Fibroblast of skin of right biceps (primary cell): ENCODE results near the gene TENM3.

Source experiments
- DNase-seq: peaks from one replicate; pipeline ENCODE4 v3.0.0-alpha.2; 2013

TENM3 gene

GRCh38 chr4:182291597-182292270, 48.5 kb downstream of the TENM3 start:
- no peak for DNase-seq

DNA sequence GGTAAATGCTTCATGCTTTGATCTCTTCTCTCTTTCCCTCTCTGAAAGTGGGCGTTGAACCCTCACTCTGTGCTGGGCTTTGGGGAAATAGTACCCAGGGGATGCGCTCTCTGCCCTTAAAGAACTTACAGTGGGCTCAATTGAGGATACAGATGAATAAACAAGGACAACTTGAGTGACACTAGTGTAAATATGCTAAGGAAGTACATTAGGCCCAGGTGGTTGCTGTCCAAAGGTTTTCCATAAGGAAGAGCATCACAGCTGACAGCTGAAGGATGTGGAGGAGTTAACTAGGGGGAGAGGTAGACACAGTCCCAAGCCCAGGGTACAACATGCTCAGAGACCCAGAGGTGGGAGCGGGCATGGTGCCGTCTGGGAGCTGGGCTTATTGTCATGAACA, 49.4 kb downstream of the TENM3 start:
- no peak for DNase-seq

DNA sequence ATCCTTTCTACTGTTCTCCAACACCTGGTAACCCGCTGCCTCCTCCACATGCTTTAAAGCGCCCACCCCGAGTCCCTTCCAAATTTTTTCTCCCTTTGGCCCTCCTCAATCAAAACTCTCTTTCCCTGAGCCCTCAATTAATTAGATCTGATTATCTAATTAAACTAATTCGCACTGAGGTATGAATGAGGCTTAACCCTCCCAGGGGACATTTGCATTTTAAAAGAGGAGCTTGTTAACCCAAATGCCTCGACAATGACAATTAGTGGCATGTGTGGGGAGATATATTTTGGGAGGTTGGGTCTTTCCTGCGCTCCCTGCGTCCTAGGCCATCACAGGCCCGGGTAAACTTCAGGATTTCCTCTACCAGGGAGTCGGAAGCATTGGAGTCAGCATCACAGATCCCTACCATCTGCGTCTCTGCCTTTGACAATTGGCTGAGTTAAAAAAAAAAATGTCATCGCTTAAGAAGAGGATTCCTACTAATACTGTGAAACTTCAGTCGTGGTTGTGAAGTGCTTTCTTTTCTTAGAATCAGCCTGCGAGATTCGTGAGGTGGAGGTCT, 50.6 kb downstream of the TENM3 start:
- DNase-seq = no peak

DNA sequence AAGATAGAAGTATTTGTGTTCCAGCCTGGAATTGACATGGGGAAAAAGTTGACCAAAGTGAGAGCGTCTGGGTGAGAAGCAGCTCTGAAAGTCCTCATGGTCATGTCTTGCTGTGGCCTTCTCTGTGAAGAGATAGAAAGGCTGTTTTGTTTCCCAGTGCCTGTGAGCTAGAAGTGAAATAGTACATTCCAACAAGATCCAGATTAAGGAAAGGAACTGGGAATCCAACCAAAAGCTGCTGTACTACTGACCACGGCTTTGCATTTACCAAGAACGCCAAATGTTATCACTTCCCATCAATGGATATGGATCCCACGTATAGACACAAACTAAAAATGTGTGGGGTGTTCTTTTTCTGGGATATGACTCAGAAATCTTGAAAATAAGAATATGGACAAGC, 51.2 kb downstream of the TENM3 start:
- DNase-seq = peak; percentile 53

DNA sequence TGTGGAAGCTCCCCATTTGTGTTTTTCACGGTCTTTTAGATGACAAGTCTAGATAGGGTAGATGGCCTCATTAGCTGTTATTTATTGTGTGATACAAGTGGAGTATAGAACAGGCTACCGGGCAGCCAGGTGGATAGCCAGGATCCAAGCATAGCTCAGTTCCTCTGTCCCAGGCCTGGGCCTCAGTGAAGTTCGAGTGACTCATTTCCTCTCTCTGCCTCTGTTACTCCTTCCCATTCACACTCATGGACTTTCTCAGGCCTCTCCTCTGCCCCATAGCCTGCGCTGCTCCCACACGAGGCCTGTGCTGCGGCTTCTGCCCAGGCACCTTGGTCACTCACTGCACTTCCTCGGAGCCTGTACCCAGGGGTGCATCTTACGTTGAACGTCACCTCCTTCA, 54.5 kb downstream of the TENM3 start:
- DNase-seq = peak; percentile 53

DNA sequence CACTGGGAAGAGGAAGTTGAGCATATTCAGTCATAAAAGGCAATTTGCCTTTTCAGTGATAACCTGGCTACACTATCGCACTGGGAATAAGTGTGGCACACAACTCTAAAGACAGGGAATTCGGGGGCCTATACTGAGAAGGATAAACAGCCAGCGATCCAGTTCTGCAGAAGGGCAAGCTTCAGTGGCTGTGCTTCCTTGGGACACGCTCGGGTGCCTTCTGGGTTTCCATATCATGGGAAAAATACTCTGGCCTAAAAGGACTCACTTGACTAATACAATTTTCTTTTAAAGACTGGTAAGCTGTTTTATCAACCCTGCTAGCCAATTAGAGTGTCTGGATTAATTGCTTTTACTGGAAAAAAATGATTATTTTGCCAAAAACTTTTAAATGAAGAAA, 58.5 kb downstream of the TENM3 start:
- no peak for DNase-seq

- no peak for DNase-seq
These were observed 60.6 kb downstream of the TENM3 start for GRCh38 chr4:182303847-182304246.

GRCh38 chr4:182306792-182307507, 63.7 kb downstream of the TENM3 start:
- peak; percentile 67 for DNase-seq

DNA sequence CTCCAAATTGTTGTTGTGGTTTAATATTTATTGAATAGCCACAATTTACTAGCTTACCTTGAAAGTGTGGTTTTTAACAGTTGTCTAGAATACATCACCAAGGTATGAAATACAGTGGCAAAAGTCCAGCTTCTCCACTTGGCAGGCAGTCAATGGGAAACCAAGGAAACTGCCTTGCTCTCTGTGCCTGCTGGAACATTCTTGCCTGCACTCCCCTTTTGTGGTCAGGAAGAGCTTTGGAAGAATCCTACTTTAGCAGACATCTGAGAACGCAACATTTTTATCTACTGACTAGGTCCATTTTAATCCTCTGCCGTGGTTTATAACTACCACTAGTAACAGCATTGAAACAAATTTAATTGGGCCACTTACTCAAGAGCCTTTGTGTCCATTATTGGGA, 64.5 kb downstream of the TENM3 start:
- DNase-seq = peak; percentile 99

GRCh38 chr4:182309877-182310276, 66.7 kb downstream of the TENM3 start:
- no peak for DNase-seq

- no peak for DNase-seq
These were observed 67.1 kb downstream of the TENM3 start for GRCh38 chr4:182310316-182310715.

GRCh38 chr4:182310962-182311361, 67.8 kb downstream of the TENM3 start:
- no peak for DNase-seq

DNA sequence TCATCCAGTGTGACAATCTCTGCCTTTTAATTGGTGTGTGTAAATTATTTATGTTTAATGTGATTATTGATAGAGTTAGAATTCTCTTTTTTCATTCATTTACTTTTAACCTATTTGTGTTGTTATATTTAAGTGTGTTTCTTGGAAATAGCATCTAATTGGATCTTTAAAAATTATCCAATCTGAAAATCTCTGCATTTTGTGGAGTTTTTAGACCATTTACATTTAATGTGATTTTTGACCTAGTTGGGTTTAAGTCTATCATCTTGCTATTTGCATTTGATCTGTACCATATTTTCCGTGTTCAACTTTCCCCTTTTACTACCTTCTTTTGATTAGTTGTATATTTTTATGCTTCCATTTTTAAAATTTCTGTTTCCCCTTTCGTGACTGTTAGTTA, 71.3 kb downstream of the TENM3 start:
- DNase-seq = no peak

DNA sequence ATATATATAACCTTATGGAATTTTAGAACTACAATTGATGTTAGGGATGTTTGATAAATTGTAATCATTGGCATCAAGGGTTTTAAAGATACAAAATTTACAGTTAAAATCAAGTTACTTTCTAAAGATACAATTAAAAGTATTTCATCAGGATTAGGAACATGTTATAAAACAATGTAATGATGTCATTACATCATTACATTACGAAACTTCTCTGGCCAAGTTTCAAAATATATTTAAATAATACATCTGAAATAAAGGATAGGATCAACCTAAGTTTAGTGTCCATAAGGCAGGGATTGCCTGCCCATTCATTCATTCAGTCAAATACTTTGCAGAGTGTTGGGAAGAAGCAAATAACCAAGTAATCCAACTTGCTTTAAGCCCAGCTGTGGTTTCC, 75.1 kb downstream of the TENM3 start:
- no peak for DNase-seq

DNA sequence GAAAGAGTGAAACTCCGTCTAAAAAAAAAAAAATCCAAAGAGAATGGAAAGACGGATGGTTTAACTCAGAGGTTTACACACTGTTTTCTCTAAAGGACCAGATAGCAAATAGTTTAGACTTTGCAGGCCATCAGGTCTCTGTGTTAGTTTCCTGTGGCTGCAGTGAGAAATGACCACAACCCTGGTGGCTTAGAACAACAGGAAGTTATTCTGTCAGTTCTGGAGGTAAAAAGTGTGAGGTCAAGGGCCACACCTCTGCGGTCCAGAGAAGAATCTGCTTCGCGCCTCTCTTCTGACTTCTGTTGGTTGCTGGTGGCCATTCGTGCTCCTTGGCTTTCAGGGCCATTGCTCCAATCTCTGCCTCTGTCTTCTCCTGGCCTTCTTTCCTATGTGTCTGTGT, 76.9 kb downstream of the TENM3 start:
- no peak for DNase-seq

- no peak for DNase-seq
These were observed 77.4 kb downstream of the TENM3 start for GRCh38 chr4:182320580-182320979.

DNA sequence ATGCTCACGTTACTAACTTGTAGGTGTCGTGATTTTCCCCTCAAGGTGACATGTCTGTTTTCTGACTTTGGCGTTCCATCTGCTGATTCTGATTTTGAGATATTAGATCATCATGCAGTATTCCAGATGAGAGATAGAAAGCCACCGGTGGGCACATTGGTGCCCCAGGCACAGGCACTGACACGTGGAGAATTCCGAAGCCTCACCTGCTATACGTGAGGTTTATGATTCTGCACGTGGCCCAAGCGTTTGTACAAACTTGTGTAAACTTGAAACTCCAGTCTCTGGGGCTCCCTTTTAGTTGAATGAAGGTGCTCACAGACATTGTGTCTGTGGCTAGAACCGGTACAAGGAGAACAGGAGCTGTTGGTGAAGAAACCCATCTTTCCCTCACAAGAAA, 81.1 kb downstream of the TENM3 start:
- DNase-seq = no peak

GRCh38 chr4:182325397-182325796, 82.2 kb downstream of the TENM3 start:
- DNase-seq = no peak

DNA sequence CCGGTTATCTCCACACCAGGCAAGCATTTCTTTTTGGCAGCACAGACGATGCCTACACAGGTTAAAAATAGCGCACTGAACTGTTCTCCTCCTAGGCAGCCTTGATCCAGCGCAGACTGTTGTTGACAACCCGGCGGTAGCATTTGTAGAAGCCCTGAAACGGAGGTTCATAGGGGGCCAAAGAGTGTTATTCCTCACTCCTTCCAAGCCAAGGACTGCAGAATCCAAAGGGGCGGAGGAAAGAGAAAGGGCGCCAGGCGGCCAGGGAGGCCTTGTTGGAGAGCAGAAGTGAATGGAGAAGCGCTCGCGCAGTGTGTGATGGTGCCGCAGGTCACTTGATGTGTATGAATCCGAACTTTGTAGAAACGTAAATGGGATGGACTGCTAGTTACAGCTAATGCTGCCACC, 82.7 kb downstream of the TENM3 start:
- no peak for DNase-seq

DNA sequence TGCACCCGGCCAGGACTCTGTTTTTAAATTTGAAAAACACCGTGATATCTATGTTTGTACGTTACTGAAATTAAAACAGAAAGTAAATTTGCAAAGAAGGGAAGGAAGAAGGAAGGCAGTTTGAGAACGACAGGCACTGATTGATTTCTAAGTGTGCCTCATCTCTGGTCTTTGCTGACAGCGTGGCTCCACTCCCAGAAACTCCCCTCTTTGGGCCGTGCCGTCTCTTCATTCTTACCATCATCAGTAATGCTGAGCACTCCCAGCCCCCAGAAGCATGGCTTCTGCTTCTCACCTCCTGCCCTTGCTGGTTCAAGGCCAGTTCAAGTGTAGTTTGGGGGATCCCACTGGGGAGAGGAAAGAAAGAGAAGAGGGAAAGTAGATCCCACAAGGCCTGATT, 85.3 kb downstream of the TENM3 start:
- DNase-seq = no peak

- DNase-seq = peak; percentile 25
These were observed 94.2 kb downstream of the TENM3 start for GRCh38 chr4:182337366-182337765.

DNA sequence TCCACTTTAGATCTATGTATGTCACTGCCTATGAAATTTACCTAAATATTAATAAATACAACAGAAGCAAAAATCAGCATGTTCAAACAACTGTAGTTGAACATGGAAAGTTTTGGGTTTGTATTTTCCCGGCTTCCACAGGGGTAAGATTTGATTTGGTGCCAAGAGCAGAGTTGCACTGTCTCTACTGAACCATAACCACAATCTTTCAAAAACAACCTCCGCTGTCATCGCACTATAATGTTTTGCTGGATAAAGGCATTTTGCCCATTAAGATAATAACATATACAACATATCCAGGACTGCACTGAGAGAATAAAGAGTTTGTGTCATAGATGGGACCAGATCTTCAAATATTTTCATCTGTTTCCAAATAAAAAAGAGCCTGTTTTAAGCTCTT, 94.9 kb downstream of the TENM3 start:
- DNase-seq = peak; percentile 77

DNA sequence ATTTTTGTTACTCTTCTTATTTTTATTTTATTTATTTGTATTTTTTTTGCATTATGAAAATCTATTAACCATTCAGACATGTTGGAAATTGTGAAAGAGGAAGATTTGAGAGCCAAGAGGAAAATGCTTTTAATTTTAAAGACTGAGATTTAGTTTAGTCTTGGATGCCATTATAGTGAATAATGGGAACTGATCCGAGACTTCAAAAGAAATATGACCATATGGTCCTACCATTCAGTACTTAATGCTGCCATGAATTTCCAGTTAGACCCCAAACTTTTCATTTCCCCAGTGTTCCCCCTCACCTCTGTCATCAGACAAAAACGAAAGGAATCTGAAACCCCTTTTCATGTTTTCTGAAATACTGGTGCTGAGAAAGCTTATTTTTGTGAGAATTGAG, 95.5 kb downstream of the TENM3 start:
- peak; percentile 59 for DNase-seq

GRCh38 chr4:182339221-182339641, 96.0 kb downstream of the TENM3 start:
- DNase-seq = no peak

- no peak for DNase-seq
These were observed 100.3 kb downstream of the TENM3 start for GRCh38 chr4:182343453-182343852.
